Fibroblast of pulmonary artery (primary cell): ENCODE results near the gene COL6A2.

Source experiments
- DNase-seq: peaks from one replicate; pipeline ENCODE4 v3.0.0-alpha.2; 2010; ENCODE audit warnings: low read depth
- H3K4me3 ChIP-seq: replicated peaks from 2 replicates; pipeline ENCODE4 v1.5.1; 2011; ENCODE audit warnings: low read depth, mild to moderate bottlenecking, control low read depth, low read length, moderate library complexity
- TF ChIP-seq, protein P1 (sequence below): IDR thresholded peaks from 2 replicates; pipeline ENCODE4 v1.5.1; 2011; ENCODE audit warnings: mild to moderate bottlenecking, control low read depth, low read length, inconsistent platforms; ENCODE audit errors: missing control alignments

Gene COL6A2

DNA sequence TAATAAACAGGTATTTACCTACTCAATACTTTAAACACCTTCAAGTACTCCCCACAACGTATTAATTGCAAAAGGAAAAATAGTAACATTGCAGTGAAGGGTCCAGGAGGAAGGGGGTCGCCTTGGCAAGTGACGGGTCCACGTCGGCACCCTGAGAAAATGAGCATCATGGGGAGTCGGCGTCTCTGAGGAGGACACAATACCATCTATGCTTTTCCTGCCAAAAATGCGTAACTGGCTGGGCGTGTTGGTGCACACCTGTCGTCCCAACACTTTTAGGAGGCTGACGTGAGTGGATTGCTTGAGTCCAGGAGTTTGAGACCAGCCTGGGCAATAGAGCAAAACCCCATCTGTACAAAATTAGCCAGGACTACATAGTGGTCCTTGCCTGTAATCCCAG, 50.2 kb downstream of the COL6A2 start:
- TF ChIP-seq, protein P1, sequence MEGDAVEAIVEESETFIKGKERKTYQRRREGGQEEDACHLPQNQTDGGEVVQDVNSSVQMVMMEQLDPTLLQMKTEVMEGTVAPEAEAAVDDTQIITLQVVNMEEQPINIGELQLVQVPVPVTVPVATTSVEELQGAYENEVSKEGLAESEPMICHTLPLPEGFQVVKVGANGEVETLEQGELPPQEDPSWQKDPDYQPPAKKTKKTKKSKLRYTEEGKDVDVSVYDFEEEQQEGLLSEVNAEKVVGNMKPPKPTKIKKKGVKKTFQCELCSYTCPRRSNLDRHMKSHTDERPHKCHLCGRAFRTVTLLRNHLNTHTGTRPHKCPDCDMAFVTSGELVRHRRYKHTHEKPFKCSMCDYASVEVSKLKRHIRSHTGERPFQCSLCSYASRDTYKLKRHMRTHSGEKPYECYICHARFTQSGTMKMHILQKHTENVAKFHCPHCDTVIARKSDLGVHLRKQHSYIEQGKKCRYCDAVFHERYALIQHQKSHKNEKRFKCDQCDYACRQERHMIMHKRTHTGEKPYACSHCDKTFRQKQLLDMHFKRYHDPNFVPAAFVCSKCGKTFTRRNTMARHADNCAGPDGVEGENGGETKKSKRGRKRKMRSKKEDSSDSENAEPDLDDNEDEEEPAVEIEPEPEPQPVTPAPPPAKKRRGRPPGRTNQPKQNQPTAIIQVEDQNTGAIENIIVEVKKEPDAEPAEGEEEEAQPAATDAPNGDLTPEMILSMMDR, result no peak
- DNase-seq, result no peak
- no peak overlapping the region for H3K4me3 ChIP-seq

- no peak for DNase-seq
- no peak overlapping the region for H3K4me3 ChIP-seq
- TF ChIP-seq, protein P1, result no peak
Measured at GRCh38 chr21:46149205-46149901, 51.4 kb downstream of the COL6A2 start.

DNA sequence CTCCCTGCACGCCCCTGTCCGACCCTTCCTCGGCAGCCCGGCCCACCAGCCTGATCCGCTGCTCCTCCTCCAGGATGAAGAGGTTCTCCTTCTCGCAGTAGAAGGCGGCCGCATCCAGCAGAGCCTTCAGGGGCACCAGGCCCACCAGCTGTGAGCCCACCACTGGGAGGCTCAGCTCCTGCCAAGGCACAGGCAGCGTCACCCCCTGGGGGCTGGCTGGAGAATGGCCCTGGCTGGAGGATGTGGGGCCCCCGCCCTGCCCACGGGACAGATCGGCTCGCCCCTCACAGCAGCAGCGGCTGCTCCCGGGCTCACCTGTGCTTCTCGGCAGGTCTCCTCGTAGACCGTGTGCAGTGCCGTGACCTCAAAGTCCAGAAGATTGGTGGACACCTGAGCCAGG, 52.2 kb downstream of the COL6A2 start:
- no peak for DNase-seq
- no peak overlapping the region for H3K4me3 ChIP-seq
- TF ChIP-seq, protein P1, result no peak

DNA sequence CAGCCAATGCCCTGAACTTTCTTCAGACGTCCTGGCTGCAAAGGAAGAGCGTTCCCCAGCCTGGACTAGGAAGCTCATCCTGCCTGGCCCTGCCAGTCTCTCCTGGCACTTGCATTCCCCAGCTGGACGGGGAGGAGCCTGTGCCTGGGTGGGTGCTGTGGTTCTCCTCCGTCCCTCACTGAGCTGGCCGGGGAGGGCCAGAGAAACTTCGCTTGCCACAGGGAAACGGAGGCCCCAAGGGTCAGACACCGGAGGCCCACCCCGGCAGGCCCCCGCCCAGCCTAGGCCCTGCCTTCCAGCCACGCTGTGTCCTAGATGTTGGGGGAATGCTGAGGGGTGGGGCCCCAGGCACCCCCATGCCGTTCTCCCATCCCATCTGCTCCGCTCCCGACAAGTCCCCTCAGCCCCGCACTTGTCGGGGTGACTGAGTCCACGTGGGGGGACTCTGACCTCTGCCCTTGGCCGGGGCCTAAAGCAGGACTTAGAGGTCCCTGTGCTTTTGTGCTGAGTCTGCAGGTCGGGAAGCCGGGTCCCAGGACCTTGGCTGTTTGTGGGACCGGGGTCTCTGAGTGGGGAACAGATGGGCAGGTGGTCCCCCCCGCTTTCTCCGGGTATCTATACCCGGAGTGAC, 52.7 kb downstream of the COL6A2 start:
- TF ChIP-seq, protein P1, result no peak
- H3K4me3 ChIP-seq, result no peak overlapping the region
- DNase-seq, result no peak

GRCh38 chr21:46151261-46151988, 53.5 kb downstream of the COL6A2 start:
- DNase-seq, result no peak
- no peak overlapping the region for H3K4me3 ChIP-seq
- TF ChIP-seq, protein P1, result no peak

DNA sequence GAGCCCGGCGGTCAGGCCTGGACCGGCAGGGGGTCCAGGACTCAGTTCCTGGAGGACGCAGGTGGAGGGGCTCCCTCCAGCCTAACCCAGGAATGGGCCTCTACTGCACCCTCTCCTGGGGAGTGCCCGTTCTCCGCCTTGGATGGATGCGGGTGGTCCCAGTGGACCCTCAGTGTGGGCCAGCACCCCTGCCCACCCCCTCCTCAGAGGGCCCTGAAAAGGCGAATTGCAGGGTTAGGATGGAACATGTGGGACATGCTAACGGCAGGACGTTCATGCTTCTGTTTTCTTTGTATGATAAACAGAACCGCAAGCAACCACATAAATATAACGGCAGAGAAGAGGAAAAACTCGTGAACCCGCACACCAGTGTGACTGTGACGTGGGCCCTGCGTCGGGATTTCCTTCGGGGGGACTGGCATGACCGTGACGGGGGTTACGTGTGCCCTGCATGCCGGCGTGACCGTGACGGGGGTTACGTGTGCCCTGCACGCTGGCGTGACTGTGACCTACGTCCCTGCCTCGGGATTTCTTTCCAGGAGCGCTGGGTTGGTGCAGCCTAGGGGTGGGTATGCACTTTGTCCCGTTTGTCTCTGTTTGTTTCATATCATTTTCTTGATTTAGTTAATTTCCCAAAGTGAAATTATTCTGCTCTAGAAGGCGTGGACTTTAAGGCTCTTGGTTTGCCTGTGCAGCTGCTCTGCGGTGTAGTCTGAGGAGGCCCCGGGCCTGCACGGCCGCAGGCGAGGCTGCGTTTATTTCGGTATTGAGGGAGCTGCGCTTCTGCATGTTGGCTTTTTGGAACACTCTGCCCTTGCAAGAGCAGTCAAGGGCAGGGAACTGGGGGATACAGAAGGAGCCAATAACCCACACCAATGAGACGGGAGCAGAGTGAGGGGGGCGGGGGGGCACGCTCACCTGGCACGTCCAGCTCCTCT, 54.3 kb downstream of the COL6A2 start:
- TF ChIP-seq, protein P1, result no peak
- no peak overlapping the region for H3K4me3 ChIP-seq
- DNase-seq, result no peak
